Activated CD4-positive, alpha-beta T cell treated with anti-CD3 and anti-CD28 coated beads, Interleukin-2, amount 50 U/mL, for 1 hour (primary cell): ENCODE data around the gene XK.
A peak's percentile ranks its signal among the peaks of the same experiment; 100 is the strongest.

ENCODE experiments used
- DNase-seq: peaks from one replicate; pipeline ENCODE4 v3.0.0-alpha.2; 2020

XK gene

DNA sequence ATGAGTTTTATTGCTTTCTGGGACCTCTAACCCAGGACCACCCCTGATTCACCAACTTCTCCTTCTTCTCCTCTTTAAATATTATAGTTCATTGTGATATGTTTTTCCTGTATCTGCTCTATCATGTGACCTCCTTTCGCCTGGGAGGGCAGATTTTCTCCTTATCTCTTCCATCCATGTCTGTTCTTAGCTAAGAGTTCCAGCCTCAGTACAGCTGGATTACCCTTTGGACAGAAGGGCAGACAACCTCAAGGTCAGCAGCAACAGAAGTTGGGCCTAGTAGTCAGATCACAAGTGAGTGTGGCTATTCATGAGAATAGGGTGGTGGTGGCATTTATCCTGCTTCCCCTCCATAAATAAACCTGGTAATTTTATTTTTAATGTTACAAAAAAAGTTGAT is 5.7 kb upstream of the XK start:
- DNase-seq = no peak

DNA sequence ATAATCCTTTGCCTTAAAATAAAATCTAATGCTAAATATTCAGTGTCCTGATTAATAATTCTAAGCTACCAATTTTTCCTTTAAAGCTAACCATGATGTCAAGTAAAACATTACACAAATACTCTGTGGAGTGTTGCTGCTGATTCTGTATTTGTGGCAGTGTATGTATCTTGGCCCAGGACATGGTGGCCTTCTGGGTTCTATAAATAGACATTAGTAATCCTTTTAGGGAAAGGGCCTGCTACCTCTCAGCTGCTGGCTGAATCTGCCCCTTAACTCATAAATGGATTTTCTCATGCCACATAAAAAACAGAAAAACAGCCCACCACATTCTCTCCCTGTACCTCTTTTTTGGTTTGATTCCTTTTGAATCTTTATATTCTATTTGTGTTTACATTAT is 1.2 kb upstream of the XK start:
- DNase-seq = no peak

DNA sequence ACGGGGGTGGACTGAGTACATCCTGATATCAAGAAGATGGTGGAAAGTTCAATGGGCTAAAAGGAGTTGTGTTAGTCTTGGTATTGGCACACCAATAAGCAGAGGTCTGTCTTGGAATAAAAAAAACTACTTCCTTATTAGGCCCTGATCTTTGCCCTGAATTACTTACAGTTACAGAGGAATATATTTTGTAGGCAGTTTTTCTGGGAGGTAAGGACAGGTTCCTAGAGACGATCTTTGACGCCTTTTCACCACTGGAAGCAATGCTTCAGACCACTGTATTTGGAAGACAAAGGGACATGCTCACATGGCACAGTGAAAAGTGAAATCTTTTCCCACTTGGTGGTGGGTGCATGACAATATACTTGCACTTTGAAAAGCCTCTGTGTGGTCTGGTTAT is 618 bp upstream of the XK start:
- DNase-seq = no peak

DNA sequence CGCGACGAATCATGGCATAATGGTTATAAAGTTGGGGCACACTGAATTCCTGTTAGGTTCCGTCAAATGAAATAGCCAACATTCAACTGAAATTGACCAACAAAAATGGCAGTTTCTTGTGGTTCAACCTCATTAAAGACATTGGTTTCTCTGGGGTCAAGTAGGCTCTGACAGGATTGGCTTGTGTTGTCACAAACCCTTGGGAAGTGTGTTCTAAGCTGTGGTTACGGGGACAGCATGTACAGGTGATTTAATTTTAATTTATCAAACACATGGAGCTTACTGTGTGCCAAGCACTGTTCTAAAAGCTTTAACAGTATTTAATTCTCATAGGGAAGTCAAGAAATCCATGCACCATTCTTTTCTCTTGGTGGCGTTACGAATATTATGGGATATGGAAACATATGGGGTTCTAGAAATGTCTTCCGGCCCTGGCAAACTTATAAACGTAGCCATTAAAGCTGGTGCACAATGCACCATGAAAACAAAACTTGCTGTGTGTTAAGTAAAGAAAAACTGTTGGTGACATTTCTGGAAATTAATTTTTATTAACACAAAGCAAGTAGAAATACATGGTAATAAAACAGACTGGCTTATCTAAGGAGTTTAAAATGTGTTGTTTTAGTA is 891 bp downstream of the XK start:
- DNase-seq = no peak

DNA sequence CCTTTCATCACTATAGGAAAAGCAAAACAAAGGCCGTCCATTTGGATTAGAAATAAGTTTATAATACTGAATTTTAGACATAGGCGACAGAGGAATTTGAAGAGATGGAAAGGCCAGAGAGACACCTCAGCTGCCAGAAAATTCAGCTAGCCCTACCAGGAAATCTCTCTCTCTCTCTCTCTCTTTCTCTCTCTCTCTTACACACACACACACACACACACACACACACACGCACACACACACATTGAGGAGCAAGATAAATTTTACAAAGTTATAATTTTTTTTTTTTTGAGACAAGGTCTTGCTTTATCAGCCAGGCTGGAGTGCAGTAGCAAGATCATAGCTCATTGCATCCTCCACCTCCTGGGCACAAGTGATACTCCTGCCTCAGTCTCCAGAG is 1.4 kb downstream of the XK start:
- DNase-seq = no peak

DNA sequence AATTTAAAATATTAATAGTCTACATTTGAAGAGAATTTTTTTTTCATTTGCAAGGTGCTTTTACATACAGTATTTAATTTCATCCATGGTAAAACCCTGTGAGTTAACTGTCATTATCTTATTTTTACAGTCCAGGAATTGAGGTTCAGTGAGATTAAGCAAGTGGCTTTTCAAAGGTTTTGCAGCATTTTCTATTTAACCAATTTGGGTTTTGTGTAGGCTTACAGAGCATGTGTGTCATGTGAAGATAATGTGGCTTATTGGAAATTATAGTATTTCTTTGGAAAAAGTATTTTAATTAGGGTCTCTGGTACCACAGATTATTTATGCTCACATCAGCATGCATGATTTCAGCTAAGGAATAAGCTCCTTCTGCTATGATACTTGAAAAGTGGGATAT is 4.5 kb downstream of the XK start:
- DNase-seq = no peak

DNA sequence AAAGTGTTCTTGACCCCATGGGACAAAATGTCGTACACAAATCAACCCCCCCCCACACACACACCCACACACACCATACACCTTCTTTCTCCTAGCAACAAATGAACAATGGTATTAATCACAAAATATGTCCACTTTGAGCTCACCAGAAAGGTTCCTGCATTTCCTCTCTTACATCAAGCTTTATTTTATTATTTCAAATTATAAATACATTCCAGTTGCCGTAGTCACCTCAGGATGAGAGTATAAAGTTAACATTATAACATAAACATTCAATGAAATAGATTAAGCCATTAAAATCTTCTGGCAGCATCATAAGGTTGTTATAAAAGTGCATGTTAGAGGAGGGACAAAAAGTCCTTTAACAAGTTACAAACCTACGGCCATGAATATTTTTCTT is 7.3 kb downstream of the XK start:
- no peak for DNase-seq

DNA sequence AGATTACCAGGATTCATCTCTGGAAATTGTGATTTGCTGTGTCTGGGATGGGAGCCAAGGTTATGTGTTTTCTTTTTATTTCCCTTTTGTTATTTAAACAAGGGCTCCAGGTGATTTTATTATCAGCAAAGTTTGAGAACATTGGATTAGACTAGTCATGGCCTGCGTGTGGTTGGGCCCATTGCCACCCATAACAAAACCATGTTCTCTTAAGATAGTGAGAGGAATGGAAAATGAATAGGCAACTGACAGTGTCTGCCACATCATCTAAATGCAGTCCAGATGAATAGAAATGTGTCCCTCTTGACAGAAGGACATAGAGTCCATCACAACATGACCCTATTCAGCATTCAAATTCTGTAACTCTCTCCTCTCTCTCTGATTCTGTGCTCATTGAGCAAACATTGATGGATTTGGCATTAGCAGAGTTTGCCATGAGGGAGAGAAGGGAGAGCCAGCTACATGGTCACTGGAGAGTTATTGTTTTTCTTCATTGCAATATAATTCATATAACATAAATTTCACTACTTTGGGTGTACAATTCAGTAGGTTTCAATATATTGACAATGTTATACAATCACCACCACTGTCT is 11.7 kb downstream of the XK start:
- DNase-seq = no peak

DNA sequence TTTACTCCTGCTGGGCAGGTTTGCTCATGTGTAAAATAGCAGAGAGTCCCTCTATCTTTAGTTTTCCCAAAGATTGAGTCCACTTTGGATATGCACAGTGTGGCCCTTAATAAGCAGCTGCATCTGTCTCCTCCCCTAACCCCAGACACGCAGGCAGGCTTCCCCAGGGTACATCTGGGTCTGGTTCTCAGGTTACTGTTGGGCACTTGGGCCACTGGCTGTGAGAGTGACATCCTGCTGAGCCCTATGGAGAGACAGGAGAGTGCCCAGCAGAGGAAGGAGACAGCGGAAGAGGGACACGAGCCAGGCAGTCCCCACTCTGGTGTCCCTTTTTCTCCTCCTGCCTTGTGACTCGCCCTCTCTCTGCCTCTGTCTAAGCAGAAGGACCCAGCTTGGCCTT is 16.0 kb downstream of the XK start:
- DNase-seq = no peak

DNA sequence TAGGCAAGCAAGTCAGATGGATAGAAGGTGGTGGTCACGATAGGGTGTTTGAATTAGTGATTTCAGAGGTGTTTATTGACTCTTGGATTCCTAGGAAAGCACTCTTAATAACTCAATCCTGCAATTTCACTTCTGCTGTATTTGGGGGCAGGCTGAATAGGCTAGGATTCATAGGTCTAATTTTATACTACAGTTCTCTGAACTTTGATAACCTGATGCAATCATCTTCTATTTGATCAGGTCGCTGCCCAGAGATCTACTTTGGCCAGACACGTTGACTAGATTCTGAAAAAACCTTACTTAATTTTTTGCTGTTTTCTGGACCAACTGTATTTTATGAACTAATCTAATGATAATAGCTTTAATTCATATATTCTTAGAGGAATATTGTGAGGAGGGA is 26.4 kb downstream of the XK start:
- DNase-seq = no peak

DNA sequence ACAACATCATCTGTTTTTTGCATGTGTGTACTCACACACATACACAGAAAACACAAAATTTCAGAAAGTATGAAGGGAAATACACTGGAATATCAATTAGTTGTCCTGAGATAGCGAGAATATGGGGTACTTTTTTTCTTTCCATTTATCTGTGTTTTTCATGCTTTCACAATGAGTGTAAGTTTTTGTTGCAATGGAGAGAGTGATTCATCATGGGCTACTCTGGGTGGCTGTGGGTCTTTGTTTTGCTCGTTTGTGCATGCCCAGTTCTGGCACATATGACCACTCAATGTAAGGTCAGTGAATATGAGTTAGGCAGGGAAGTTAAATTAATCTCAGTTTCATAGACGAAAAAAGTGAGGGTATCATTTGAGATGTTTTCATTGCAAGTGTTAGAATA is 26.9 kb downstream of the XK start:
- DNase-seq = no peak

DNA sequence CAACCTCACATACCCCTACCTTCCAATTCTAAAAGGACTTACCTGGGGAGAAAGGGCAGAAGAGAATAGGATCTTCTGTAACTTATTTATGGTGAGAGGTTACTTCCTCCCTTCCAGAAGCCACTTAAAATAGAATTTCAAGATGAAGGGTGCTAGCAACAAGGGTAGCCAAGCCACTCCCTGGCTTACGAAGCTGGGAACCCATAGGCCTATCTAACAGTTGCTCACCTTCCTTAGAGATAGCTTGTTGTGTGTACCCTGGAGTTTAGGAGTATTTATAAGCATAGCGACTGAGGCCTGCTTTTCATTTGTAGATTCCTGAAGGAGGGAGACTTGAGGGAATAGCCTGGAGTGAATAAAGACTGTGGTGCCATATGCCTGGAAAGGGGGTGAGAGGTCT is 28.9 kb downstream of the XK start:
- DNase-seq = no peak

DNA sequence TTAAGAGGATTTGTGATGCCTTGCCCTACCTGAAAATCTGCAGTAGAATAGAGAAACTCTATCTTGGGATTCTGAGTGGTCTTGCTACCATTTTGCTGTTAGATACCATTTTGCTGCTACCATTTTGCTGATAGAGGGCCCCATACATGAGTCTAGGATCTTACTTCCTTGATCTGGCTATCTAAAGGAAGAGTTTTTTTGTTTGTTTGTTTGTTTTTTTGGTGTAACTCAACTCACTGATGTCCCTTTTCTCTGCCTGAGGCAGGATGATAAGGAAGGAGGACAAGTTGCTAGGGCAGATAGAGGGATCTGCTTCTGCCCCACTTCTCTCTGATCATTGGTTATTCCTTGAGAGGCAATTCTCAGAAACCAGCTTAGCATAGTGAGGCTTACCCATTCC is 31.0 kb downstream of the XK start:
- DNase-seq = no peak

DNA sequence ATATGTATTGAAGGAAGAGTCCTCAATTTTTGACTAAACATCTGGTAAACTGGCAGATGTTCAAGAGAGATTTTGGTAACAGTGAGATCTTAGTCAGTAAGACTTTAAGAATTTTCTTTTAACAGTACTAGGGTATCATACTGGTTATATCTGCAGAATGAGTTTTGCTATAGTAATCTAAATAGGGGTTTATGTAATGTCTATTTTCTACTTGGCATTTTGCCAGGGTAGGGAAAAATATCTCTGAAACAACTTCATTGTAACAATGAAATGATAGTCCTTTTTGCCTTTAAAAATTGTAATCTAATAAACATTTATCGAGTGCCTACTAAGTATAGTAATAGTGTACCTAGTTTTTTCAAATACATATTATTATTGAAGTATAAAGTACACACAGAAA is 32.1 kb downstream of the XK start:
- DNase-seq = no peak

DNA sequence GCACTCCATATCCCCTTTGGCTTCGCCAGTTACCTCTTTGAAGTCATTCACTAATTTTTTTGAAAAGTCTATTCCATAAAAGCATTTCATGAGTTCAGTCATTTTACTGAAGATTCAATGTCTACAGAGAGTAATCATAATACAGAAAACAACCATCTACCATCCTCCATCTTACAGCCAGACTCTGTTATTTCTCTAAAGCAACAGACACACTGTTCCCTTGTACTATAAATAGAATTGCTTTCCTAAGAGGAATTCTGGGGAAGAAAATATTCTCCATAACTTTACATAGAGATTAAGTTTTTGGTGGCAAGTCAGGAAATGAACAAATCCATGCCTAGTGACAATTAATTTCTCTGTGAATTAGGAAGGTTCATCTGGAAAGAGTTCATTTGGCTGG is 37.0 kb downstream of the XK start:
- DNase-seq = no peak

DNA sequence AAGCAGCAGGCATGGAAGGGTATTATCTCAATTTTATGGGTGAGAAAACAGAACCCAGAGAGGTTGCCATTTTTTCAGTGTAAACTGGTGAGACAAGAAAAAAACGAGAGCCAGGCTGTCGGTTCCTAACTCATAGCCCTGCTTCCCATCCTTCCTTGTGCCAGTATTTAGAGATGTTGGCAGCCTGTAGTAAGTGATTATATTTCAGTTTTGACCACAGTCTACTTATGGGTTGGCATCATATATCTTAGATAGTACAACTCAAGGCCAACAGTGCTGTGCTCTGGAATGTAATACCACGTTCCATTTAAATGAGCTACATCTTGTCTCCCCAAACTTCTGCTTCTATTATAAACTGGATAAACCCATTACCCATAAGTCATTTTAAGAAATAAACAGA is 40.8 kb downstream of the XK start:
- DNase-seq = no peak

DNA sequence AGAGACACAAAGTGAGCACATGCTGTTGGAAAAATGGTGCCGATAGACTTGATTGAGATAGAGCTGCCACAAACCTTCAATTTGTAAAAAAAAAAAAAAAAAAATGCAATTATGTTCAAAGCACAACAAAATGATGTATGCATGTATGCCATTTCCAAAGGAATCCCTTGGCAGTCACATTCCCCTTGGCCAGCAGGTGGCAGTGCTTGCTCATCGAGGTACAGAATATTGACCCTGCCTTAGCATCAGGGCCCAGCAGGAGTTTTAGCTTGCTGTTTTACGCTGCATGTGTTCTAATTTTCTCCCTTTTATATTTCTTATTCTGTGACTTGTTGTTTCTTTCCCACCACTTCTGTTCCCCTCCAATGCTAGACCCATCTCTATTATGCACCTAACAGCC is 59.8 kb downstream of the XK start:
- DNase-seq = peak; percentile 77

DNA sequence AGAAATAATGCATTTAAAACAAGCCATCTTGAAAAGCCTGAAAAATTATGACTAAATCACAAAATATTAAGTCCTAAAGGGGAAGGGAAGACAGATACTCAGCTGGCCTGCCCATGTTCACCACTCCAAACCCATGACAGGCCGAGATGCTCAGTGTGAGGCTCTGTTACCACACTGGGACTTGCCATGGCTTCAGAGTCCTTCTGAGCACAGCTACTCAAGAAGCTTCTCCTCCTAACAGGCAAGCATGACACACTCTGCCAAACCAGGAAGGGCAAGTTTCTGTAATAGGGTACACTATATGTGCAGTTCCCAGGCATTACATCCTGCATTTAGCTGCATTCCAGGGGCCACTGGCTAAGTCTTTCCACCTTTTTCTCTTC is 60.2 kb downstream of the XK start:
- DNase-seq = no peak

DNA sequence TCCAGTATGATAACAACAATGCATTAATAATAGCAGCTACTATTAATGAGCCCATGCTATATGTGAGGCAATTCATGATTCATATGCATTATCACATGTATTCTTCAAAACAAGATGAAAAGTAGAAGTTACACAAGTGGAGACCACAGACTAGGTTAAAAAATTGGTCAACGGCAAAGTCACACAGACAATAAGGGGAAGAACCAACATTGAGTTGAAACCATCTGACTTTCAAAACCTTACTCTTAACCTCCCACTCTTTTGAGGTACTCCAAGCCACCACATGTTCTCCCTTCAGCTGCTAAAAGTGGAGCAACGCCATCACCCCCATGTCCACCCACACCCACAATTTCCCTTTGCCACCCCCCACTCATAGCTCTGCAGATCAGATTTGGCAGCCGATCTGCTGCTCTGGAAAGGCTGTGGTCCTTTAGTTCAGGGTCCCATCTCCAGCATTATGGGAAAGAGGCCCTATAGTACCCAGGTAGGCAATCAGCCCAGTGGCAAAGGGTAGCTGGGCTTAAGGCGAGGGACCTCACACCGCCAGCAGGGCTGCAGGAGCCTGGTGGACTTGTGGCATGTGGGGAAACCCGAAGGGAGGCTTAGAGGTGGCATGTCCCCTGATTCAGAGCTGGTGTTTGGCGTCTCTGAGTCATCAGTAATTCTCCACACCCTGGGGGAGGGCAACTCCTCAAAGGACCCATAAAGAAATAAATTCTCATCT is 60.8 kb downstream of the XK start:
- DNase-seq = no peak

DNA sequence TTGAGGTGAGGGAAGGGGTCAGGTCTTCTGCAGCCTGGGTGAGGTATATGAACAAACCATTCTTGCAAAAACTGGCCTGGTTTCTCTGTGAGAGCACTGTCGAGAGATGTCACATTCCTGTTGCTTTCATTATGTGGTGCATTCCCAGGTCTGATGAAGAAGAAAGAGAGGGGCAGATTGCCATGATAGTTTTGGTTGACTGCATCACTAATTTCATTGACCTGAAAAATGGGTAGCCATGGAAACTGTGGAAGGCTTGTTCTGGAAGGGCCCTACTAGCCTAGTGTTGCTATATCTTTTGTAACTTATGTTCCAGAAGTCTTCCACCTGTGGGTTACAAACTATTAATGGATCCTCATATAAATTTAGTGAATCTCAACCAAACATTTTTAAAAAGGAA is 61.4 kb downstream of the XK start:
- no peak for DNase-seq

DNA sequence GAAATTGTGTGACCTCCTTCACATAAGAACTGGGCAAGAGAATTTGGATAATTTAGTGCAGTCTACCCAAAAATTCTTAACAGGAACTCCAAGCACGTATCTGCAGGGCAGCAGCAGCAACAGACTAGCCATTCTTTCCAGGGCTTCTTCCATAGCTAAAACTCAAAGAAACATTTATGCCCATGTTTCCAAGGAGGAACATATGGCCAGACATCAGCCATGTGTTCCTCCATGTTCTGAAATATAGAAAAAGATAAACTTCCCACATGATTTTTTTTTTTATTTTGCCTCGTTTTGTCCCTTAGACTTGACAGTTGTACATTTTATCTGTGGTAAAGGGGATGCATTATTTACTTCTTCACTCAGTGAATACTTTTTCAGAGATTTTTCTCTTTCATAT is 66.7 kb downstream of the XK start:
- DNase-seq = no peak

DNA sequence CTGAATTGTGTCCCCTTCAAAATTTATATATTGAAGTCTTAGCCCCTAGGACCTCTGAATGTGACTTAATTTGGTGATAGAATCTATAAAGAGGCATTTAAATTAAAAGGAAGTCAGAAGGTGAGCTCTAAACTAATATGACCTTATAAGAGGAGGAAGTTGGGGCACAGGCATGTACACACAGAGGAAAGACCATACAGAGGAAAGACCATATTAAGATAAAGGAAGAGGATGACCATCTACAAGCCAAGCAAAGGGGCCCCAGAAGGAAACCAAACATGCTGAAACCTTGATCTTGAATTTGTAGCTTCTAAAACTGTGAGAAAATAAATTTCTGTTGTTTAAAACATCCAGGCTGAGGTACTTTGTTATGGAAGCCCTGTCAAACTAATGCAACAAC is 67.3 kb downstream of the XK start:
- no peak for DNase-seq

DNA sequence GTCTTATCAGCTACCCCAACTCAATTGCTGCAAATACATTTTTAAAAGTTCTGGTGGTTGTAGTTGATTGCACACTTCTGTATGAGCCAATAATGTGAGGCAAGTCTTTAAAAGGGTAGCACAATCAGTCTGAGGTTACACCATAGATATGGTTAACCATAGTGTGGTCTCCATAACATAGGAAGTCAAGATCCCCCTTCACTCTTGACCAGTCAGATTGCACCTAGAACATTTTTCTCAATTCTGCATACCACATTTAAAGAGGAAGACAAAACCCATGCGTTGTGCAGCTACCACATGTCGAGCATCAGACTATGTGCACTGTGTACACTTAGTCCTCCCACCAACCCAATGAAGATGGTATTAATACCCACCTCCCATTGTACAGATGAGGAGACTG is 67.8 kb downstream of the XK start:
- DNase-seq = no peak

DNA sequence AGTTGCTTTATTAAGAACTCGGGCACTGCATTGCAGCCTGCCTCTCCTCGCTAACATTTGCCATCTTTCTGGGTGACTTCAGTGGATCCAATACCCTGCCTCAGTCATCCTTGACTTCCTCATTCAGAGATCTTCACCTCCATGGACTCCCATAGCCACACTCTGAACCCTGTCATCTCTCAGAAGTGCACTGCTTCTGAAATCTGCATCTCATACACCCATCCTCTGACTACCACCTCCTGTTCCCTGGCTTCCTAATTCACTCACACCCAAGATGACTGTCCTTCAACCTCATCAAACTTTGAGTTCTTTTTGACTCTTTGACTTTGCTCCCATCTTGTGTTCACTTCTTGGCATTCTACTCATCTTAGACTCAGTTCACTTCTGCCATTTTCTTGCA is 68.9 kb downstream of the XK start:
- DNase-seq = no peak

DNA sequence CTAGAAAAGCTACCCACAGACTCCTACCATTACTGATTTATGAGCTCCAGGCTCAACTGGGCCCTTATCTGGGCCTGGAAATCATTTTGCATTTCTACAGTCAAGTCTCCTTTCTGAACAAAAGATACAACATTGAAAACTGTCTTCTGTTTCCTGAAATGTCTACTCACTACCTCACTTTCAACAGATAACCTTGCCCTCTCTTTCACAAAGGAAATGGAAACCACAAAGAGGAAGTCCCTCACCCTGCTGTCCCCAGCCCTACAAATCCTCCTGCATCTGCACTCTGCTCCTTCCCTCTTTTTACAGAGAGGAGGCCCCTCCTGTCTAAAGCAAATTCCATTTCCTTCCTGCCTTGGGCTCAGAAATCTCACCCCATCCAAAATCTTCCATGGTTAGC is 69.4 kb downstream of the XK start:
- DNase-seq = no peak
